HepG2 (cell line): ENCODE measurements around the gene UQCC2. TPM values are rescaled to one million over a fixed set of nuclear protein-coding genes. Genes with fewer than 3 reads are reported as not detected.
A peak's percentile ranks its signal among the peaks of the same experiment; 100 is the strongest.

Experiments used
- ATAC-seq: fragments of 200-7000 bp; cut with Tn5 transposase; 3 replicates; pipeline ENCODE4 v1.9.1; 2020; ENCODE audit warnings: mild to moderate bottlenecking, moderate library complexity
- BruUV-seq: library from RNA; stranded (reverse); fragments of 400-500 nt; replicated peaks from 2 replicates; lab custom pipeline; 2021; lab: Mats Ljungman, UMichigan
- CTCF ChIA-PET: fragments of 300-600 bp; formaldehyde crosslinking; extraction: SDS; loops from one replicate; lab custom pipeline; 2021; ENCODE audit warnings: low total read pairs, inconsistent platforms, low intra/inter-chr PET ratio; lab: Yijun Ruan, JAX
- POLR2A ChIA-PET: fragments of 350-600 bp; sonication (Branson Sonifier 250); formaldehyde crosslinking; loops from one replicate; lab custom pipeline; 2020; ENCODE audit warnings: antibody characterized with exemption, inconsistent platforms; lab: Yijun Ruan, JAX
- DNase-seq: peaks from one replicate; pipeline ENCODE4 v3.0.0-alpha.2; 2015; ENCODE audit warnings: low spot score
- FAIRE-seq: peaks from 3 replicates; lab custom pipeline; 2011; peaks lifted over from hg19 to GRCh38; lab: Jason Lieb, UNC
- H2AFZ ChIP-seq: one replicate; pipeline ENCODE4 v1.6.1; 2011; ENCODE audit warnings: low read length, inconsistent platforms
- H3K27ac ChIP-seq: fragments of 300-600 bp; 3 replicates; pipeline ENCODE4 v1.8.0; 2011; ENCODE audit warnings: mixed run types, mild to moderate bottlenecking, mixed read lengths, low read length, inconsistent platforms; ENCODE audit not compliant: insufficient read depth; ENCODE audit errors: extremely low read length
- H3K27me3 ChIP-seq, 2 experiments: fragments of 200-600 bp in 1 of 2; 2 replicates in 1 of 2; 3 replicates in 1 of 2; pipeline versions ENCODE4 v1.6.0 to v1.8.0; 2011; ENCODE audit warnings: low read length in 2 of 2, mild to moderate bottlenecking in 2 of 2, moderate library complexity in 2 of 2, inconsistent platforms in 1 of 2; ENCODE audit not compliant: insufficient read depth in 2 of 2, control insufficient read depth in 1 of 2
- H3K36me3 ChIP-seq, 2 experiments: fragments of 200-600 bp in 1 of 2; replicated peaks in 1 of 2; 2 replicates in 1 of 2; 3 replicates in 1 of 2; pipeline versions ENCODE4 v1.5.1 to v1.8.0; 2011; ENCODE audit warnings: low read length in 2 of 2, inconsistent platforms in 1 of 2; ENCODE audit not compliant: insufficient read depth in 2 of 2, control insufficient read depth in 1 of 2
- H3K4me1 ChIP-seq: 2 replicates; pipeline ENCODE4 v1.5.1; 2012; ENCODE audit warnings: low read length, inconsistent platforms; ENCODE audit not compliant: insufficient read depth
- H3K4me2 ChIP-seq: 2 replicates; pipeline ENCODE4 v1.6.0; 2011; ENCODE audit warnings: low read depth, low read length, inconsistent platforms
- H3K4me3 ChIP-seq, 3 experiments: fragments of 200-600 bp in 1 of 3; sonication (generic), shearing (Covaris generic) in 1 of 3; replicated peaks in 1 of 3; 2 replicates each; pipeline ENCODE4 v1.5.1; 2011 to 2016; ENCODE audit warnings: low read length in 3 of 3, inconsistent platforms in 2 of 3, low read depth in 2 of 3, mild to moderate bottlenecking in 2 of 3, control low read depth in 1 of 3, mixed read lengths in 1 of 3; ENCODE audit not compliant: insufficient read depth in 1 of 3
- H3K79me2 ChIP-seq: one replicate; pipeline ENCODE4 v1.6.1; 2011; ENCODE audit warnings: low read length, inconsistent platforms; ENCODE audit not compliant: insufficient read depth
- H3K9ac ChIP-seq: 2 replicates; pipeline ENCODE4 v1.6.0; 2011; ENCODE audit warnings: mild to moderate bottlenecking, low read depth, low read length, inconsistent platforms; ENCODE audit not compliant: insufficient read depth
- H3K9me3 ChIP-seq: 2 replicates; pipeline ENCODE4 v1.5.1; 2012; ENCODE audit warnings: mild to moderate bottlenecking, low read length
- H4K20me1 ChIP-seq: 2 replicates; pipeline ENCODE4 v1.6.0; 2011; ENCODE audit warnings: inconsistent platforms, mild to moderate bottlenecking, low read length, moderate library complexity; ENCODE audit not compliant: insufficient read depth
- ATF7 ChIP-seq, 2 experiments: fragments of 450-650 bp in 1 of 2; sonication (generic) in 1 of 2; formaldehyde crosslinking in 1 of 2; IDR thresholded peaks; 2 replicates each; pipeline versions ENCODE4 v1.4.0 to v1.6.1; 2016 to 2020; ENCODE audit warnings: antibody characterized with exemption in 1 of 2, mild to moderate bottlenecking in 1 of 2, missing genetic modification reagents in 1 of 2
- CEBPG ChIP-seq: IDR thresholded peaks from 2 replicates; pipeline ENCODE4 v1.6.1; 2016
- CREB1 ChIP-seq, 2 experiments: fragments of 450-650 bp in 1 of 2; IDR thresholded peaks; 2 replicates each; pipeline ENCODE4 v1.6.1; 2016 to 2017; ENCODE audit warnings: control low read depth in 1 of 2, mild to moderate bottlenecking in 1 of 2, missing compliant biosample characterization in 1 of 2, missing genetic modification characterization in 1 of 2
- MED1 ChIP-seq: sonication (generic); formaldehyde crosslinking; IDR thresholded peaks from 2 replicates; pipeline ENCODE4 v1.4.0; 2020; ENCODE audit warnings: missing genetic modification reagents
- NR3C1 ChIP-seq: sonication (generic); formaldehyde crosslinking; IDR thresholded peaks from 2 replicates; pipeline ENCODE4 v1.4.0; 2020; ENCODE audit warnings: missing genetic modification reagents
- SETDB1 ChIP-seq: sonication (generic); formaldehyde crosslinking; IDR thresholded peaks from 2 replicates; pipeline ENCODE4 v1.5.1; 2020; ENCODE audit warnings: missing genetic modification reagents, mild to moderate bottlenecking, borderline replicate concordance
- SRSF1 ChIP-seq: fragments of 200-400 bp; formaldehyde crosslinking; optimal IDR thresholded peaks from 2 replicates; pipeline ENCODE3; 2017; ENCODE audit warnings: mild to moderate bottlenecking, low read depth, low read length, moderate library complexity
- TARDBP ChIP-seq: sonication (generic); formaldehyde crosslinking; IDR thresholded peaks from 2 replicates; pipeline ENCODE4 v1.8.0; 2022; ENCODE audit warnings: mild to moderate bottlenecking, missing genetic modification reagents
- TBX2 ChIP-seq: sonication (generic); formaldehyde crosslinking; IDR thresholded peaks from 2 replicates; pipeline ENCODE4 v1.5.0; 2020; ENCODE audit warnings: missing genetic modification reagents, mild to moderate bottlenecking, borderline replicate concordance
- ZMAT3 ChIP-seq: sonication (generic); formaldehyde crosslinking; conservative IDR thresholded peaks from 2 replicates; pipeline ENCODE4 v1.7.0; 2021; ENCODE audit warnings: missing genetic modification reagents
- ZNF251 ChIP-seq: sonication (generic); formaldehyde crosslinking; IDR thresholded peaks from 2 replicates; pipeline ENCODE4 v1.9.0; 2021; ENCODE audit warnings: mild to moderate bottlenecking, missing genetic modification reagents
- ZNF253 ChIP-seq: sonication (generic); formaldehyde crosslinking; IDR thresholded peaks from 2 replicates; pipeline ENCODE4 v1.8.0; 2022; ENCODE audit warnings: mild to moderate bottlenecking, missing genetic modification reagents, borderline replicate concordance
- ZNF33B ChIP-seq: sonication (generic); formaldehyde crosslinking; IDR thresholded peaks from 2 replicates; pipeline ENCODE4 v1.5.1; 2020; ENCODE audit warnings: mild to moderate bottlenecking, missing genetic modification reagents
- ZNF383 ChIP-seq: sonication (generic); formaldehyde crosslinking; IDR thresholded peaks from 2 replicates; pipeline ENCODE4 v1.4.0; 2020; ENCODE audit warnings: missing genetic modification reagents, mild to moderate bottlenecking, borderline replicate concordance
- ZNF451 ChIP-seq: sonication (generic); formaldehyde crosslinking; IDR thresholded peaks from 2 replicates; pipeline ENCODE4 v1.5.0; 2020; ENCODE audit warnings: mild to moderate bottlenecking, missing genetic modification reagents
- ZNF781 ChIP-seq: sonication (generic); formaldehyde crosslinking; IDR thresholded peaks from 2 replicates; pipeline ENCODE4 v1.5.1; 2020; ENCODE audit warnings: borderline replicate concordance, mild to moderate bottlenecking, missing genetic modification reagents; ENCODE audit errors: not compliant biosample characterization
- WGBS: methylation state at CpG from one replicate; pipeline ENCODE4 v1.1.6; 2017; ENCODE audit warnings: low lambda C conversion rate; 5-methylcytosine and 5-hydroxymethylcytosine counted together
- in situ Hi-C: cut with HindIII; loops from 2 replicates; pipeline ENCODE4 v1.10.0; 2017; ENCODE audit warnings: low pct_unique_long_range_greater_than_20kb; ENCODE audit not compliant: extremely low pct_ligation_motif_present
- intact Hi-C: fragments of 100-400 bp; cut with micrococcal nuclease; formaldehyde crosslinking; loops from one replicate; pipeline ENCODE4 v1.10.0; 2022; ENCODE audit not compliant: unreplicated experiment
- polyA plus RNA-seq, 8 experiments: library from polyadenylated mRNA; depleted of rRNA in 3 of 8; stranded (reverse) in 7 of 8; unstranded in 1 of 8; fragments of >200 nt; fragmentation: Illumina TruSeq in 4 of 8; extraction: Trizol in 4 of 8; gene quantifications; 2 replicates each; pipeline versions ENCODE4 v1.2.1 to v1.2.3, GENCODE V29; 2011 to 2016; ENCODE audit warnings: low read depth in 4 of 8, missing spikeins in 1 of 8, mixed read lengths in 1 of 8; ENCODE audit not compliant: insufficient read depth in 1 of 8
- total RNA-seq, 5 experiments: library from RNA; depleted of rRNA; stranded (reverse); fragments of >200 nt; fragmentation: Illumina TruSeq; extraction: Trizol; gene quantifications; 2 replicates each; pipeline ENCODE4 v1.2.3, GENCODE V29; 2016; ENCODE audit warnings: low read depth in 1 of 5
- TF ChIP-seq, protein P1 (sequence below): IDR thresholded peaks from 2 replicates; pipeline ENCODE4 v1.6.1; 2016; ENCODE audit warnings: low read depth, borderline replicate concordance

Gene UQCC2
- total and polyA plus RNA-seq, 2 of the 13 experiments (the other 11 are each of a cell fraction or from before 2014, with no cell fraction given): 82.4 to 238 TPM

- Histone ChIP-seq H3K27me3 (peaks cover 0 to 11% of the 10 kb centered on the region in 2 experiments; a peak in 1 of 5 replicates), H2AFZ (no peak overlapping the region), H3K4me3 (no peak overlapping the region), H3K9ac (no peak overlapping the region), H3K4me2 (no peak overlapping the region), H3K79me2 (no peaks in the 10 kb centered on the region), H3K27ac (no peak overlapping the region), H3K9me3 (no peaks in the 10 kb centered on the region), H3K4me1 (peaks cover 31% of the 10 kb centered on the region), H3K36me3 (no peaks in the 10 kb centered on the region), H4K20me1 (no peaks in the 10 kb centered on the region)
- in situ Hi-C loops (no loop called here), intact Hi-C loops (no loop called here)
- ChIA-PET CTCF (no interaction called here), POLR2A (interaction anchor here (1.8 kb wide), 1 partner anchor 8 kb away, joined by 9 read pairs; the partner anchor contains the start of gene UQCC2)
- no peak for FAIRE-seq
- WGBS: 58% methylated on average over 11 of the region's 11 CpGs
- BruUV-seq: no TSS peak
- no peak for DNase-seq
- TF ChIP-seq ZNF451 (CRISPR knock-in tag): no peak
- peak; percentile 34; the same call in 1 of the 2 replicates for TF ChIP-seq CREB1 (IDR thresholded peaks at IDR 0.05)
- no peak for TF ChIP-seq CREB1 (CRISPR knock-in tag; IDR thresholded peaks at IDR 0.05)
- TF ChIP-seq ZNF383 (CRISPR knock-in tag): no peak
- peak; percentile 49 for TF ChIP-seq ATF7 (IDR thresholded peaks at IDR 0.05)
- TF ChIP-seq ATF7 (CRISPR knock-in tag; IDR thresholded peaks at IDR 0.05): no peak
- no peak for TF ChIP-seq ZMAT3 (CRISPR knock-in tag)
- ATAC-seq: no peak
These were observed 8.0 kb upstream of the UQCC2 start for GRCh38 chr6:33719326-33719987.

GRCh38 chr6:33718713-33719112, 7.2 kb upstream of the UQCC2 start:
- Histone ChIP-seq H3K36me3 (no peaks in the 10 kb centered on the region), H3K27ac (no peak overlapping the region), H3K4me2 (no peak overlapping the region), H2AFZ (no peak overlapping the region), H3K9ac (no peak overlapping the region), H3K4me3 (no peak overlapping the region), H3K27me3 (peaks cover 0 to 11% of the 10 kb centered on the region in 2 experiments; a peak in 1 of 5 replicates), H3K79me2 (no peaks in the 10 kb centered on the region), H4K20me1 (no peaks in the 10 kb centered on the region), H3K9me3 (no peaks in the 10 kb centered on the region), H3K4me1 (peaks cover 38% of the 10 kb centered on the region)
- ChIA-PET CTCF (no interaction called here), POLR2A (no interaction called here)
- BruUV-seq: no TSS peak
- WGBS: 97% methylated on average over 2 of the region's 2 CpGs
- FAIRE-seq: no peak
- in situ Hi-C loops (no loop called here), intact Hi-C loops (no loop called here)
- no peak for ATAC-seq
- no peak for DNase-seq
- TF ChIP-seq NR3C1 (CRISPR knock-in tag) (no peak), SRSF1 (no peak), ZNF781 (CRISPR knock-in tag) (no peak), ZNF253 (CRISPR knock-in tag) (no peak), CEBPG (CRISPR knock-in tag) (no peak), MED1 (CRISPR knock-in tag) (no peak), SETDB1 (CRISPR knock-in tag) (no peak), ZNF33B (CRISPR knock-in tag) (no peak), TARDBP (CRISPR knock-in tag) (no peak), TBX2 (CRISPR knock-in tag) (no peak), ZNF251 (no peak)
- TF ChIP-seq, protein P1, sequence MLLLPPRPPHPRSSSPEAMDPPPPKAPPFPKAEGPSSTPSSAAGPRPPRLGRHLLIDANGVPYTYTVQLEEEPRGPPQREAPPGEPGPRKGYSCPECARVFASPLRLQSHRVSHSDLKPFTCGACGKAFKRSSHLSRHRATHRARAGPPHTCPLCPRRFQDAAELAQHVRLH (CRISPR knock-in tag): no peak
